GM13976 (cell line): ENCODE measurements around the gene MEX3A.
"Not testable (repeated sequence)": the region's sequence is repeated elsewhere in the genome, so short reads cannot be mapped to it uniquely, and the experiment has no call there.

Experiments
- DNase-seq: peaks from one replicate; pipeline ENCODE4 v3.0.0; 2012; ENCODE audit warnings: low spot score
- CTCF ChIP-seq: IDR thresholded peaks from 2 replicates; pipeline ENCODE4 v1.5.1; 2012; ENCODE audit warnings: borderline replicate concordance, mild to moderate bottlenecking; ENCODE audit not compliant: insufficient read depth; ENCODE audit errors: extremely low read depth, missing control alignments, control extremely low read depth
- in situ Hi-C: fragments of 300-500 bp; cut with MboI; formaldehyde crosslinking; loops from one replicate; pipeline ENCODE4 v1.12.0; 2022; ENCODE audit warnings: low sequenced_read_pairs, mixed read lengths, inconsistent platforms; ENCODE audit not compliant: unreplicated experiment

The MEX3A gene

GRCh38 chr1:156117414-156118176 lies 35.3 kb upstream of the MEX3A start:
- DNase-seq, result no peak
- no peak for TF ChIP-seq CTCF
- in situ Hi-C loops, result no loop called here

- in situ Hi-C loops, DNase-seq: not testable (repeated sequence)
Observed at GRCh38 chr1:156116731-156117130, 34.5 kb upstream of the MEX3A start.

- DNase-seq, result no peak
- no peak for TF ChIP-seq CTCF
- in situ Hi-C loops, result no loop called here
Observed at GRCh38 chr1:156115514-156116374, 33.5 kb upstream of the MEX3A start.

GRCh38 chr1:156114919-156115513 lies 32.8 kb upstream of the MEX3A start:
- no peak for DNase-seq
- TF ChIP-seq CTCF, result no peak
- in situ Hi-C loops, result no loop called here

GRCh38 chr1:156114101-156114918 lies 32.0 kb upstream of the MEX3A start, which contains the start of gene LMNA:
Gene LMNA, plus strand, starts transcription at chr1:156114711. Its CDS starts 208 bp downstream, at chr1:156114919.
- in situ Hi-C loops, result no loop called here
- peak; percentile 83 for DNase-seq
- TF ChIP-seq CTCF, result no peak

- in situ Hi-C loops, result no loop called here
- DNase-seq, result no peak
- TF ChIP-seq CTCF, result no peak
Observed at GRCh38 chr1:156113282-156113950, 31.2 kb upstream of the MEX3A start.
